ENCODE data around the gene TLR3. TPM values are rescaled to one million over a fixed set of nuclear protein-coding genes. Genes with fewer than 3 reads are reported as not detected.
"Not testable (repeated sequence)": the region's sequence is repeated elsewhere in the genome, so short reads cannot be mapped to it uniquely, and the experiment has no call there.

TLR3 gene
- total RNA-seq, 2 experiments from 2014 or later: 0.28 to 0.47 TPM

- ATAC-seq (ENCODE audit: poor library complexity): no peak
- peaks cover 4% of the 10 kb centered on the region for H3K9me3 Mint-ChIP-seq
- ChIA-PET POLR2A (no interaction called here), CTCF (no interaction called here)
- intact Hi-C loops (cut with DNase I, micrococcal nuclease): no loop called here
- Histone ChIP-seq H3K4me3 (ENCODE audit: low read length) (no peak overlapping the region), H3K9me3 (ENCODE audit: control insufficient read depth in 1 of 2, insufficient read depth in 1 of 2, low read length in 2 of 2) (peaks cover 0 to 5% of the 10 kb centered on the region in 2 experiments), H3K4me1 (ENCODE audit: insufficient read depth, low read length) (no peaks in the 10 kb centered on the region), H3K27ac (ENCODE audit: low read depth in 1 of 2, low read length in 2 of 2) (no peak overlapping the region), H3K36me3 (ENCODE audit: insufficient read depth, low read length) (no peaks in the 10 kb centered on the region), H3K27me3 (ENCODE audit: control insufficient read depth in 1 of 2, insufficient read depth in 2 of 2, low read length in 2 of 2) (peaks cover 4 to 14% of the 10 kb centered on the region in 2 experiments)
- H3K27me3 Mint-ChIP-seq: peaks cover 53% of the 10 kb centered on the region
- no peak overlapping the region for H3K4me3 Mint-ChIP-seq
- no peak for TF ChIP-seq CTCF (IDR thresholded peaks at IDR 0.05)
- no peak overlapping the region for H3K27ac Mint-ChIP-seq
- no peaks in the 10 kb centered on the region for H3K4me1 Mint-ChIP-seq (ENCODE audit: low read depth)
- H3K36me3 Mint-ChIP-seq (ENCODE audit: low read depth): no peaks in the 10 kb centered on the region
- no peak for DNase-seq
These were observed 36.7 kb upstream of the TLR3 start for GRCh38 chr4:186032259-186032658.

- H3K9me3 Mint-ChIP-seq: peaks cover 4% of the 10 kb centered on the region
- DNase-seq: no peak
- H3K4me3 ChIP-seq (ENCODE audit: low read length): no peak overlapping the region
- peaks cover 10 to 14% of the 10 kb centered on the region in 2 experiments for H3K27me3 ChIP-seq (ENCODE audit: control insufficient read depth in 1 of 2, insufficient read depth in 2 of 2, low read length in 2 of 2)
- POLR2A ChIA-PET: no interaction called here
- H3K27ac ChIP-seq (ENCODE audit: low read depth in 1 of 2, low read length in 2 of 2): no peak overlapping the region
- no peaks in the 10 kb centered on the region for H3K4me1 Mint-ChIP-seq (ENCODE audit: low read depth)
- H3K4me1 ChIP-seq (ENCODE audit: insufficient read depth, low read length): no peaks in the 10 kb centered on the region
- no peak for ATAC-seq (ENCODE audit: poor library complexity)
- H3K27ac Mint-ChIP-seq: no peak overlapping the region
- no peaks in the 10 kb centered on the region for H3K36me3 Mint-ChIP-seq (ENCODE audit: low read depth)
- CTCF ChIA-PET: no interaction called here
- intact Hi-C loops (cut with DNase I, micrococcal nuclease): no loop called here
- H3K27me3 Mint-ChIP-seq: peaks cover 60% of the 10 kb centered on the region
- H3K36me3 ChIP-seq (ENCODE audit: insufficient read depth, low read length): no peaks in the 10 kb centered on the region
- peaks cover 0 to 5% of the 10 kb centered on the region in 2 experiments for H3K9me3 ChIP-seq (ENCODE audit: control insufficient read depth in 1 of 2, insufficient read depth in 1 of 2, low read length in 2 of 2)
- no peak overlapping the region for H3K4me3 Mint-ChIP-seq
- TF ChIP-seq CTCF (IDR thresholded peaks at IDR 0.05): no peak
These were observed 35.9 kb upstream of the TLR3 start for GRCh38 chr4:186033027-186033426.

- H3K27ac Mint-ChIP-seq; H3K4me3 Mint-ChIP-seq; H3K4me3 ChIP-seq (ENCODE audit: low read length); H3K4me1 Mint-ChIP-seq (ENCODE audit: low read depth); H3K27ac ChIP-seq (ENCODE audit: low read depth in 1 of 2, low read length in 2 of 2); H3K9me3 Mint-ChIP-seq; H3K36me3 ChIP-seq (ENCODE audit: insufficient read depth, low read length); DNase-seq; H3K36me3 Mint-ChIP-seq (ENCODE audit: low read depth); ATAC-seq (ENCODE audit: poor library complexity); H3K9me3 ChIP-seq (ENCODE audit: control insufficient read depth in 1 of 2, insufficient read depth in 1 of 2, low read length in 2 of 2); POLR2A ChIA-PET; CTCF ChIA-PET; H3K4me1 ChIP-seq (ENCODE audit: insufficient read depth, low read length): not testable (repeated sequence)
- intact Hi-C loops (cut with DNase I, micrococcal nuclease): loop anchor here in 1 of 2 experiments (5.0 kb wide), 1 partner anchor 392 kb away; no protein-coding TSS in a partner anchor
- H3K27me3 Mint-ChIP-seq: peaks cover 52% of the 10 kb centered on the region
- peaks cover 19% of the 10 kb centered on the region in 2 experiments for H3K27me3 ChIP-seq (ENCODE audit: control insufficient read depth in 1 of 2, insufficient read depth in 2 of 2, low read length in 2 of 2)
These were observed 34.3 kb upstream of the TLR3 start for GRCh38 chr4:186034613-186035012.

- H3K4me3 Mint-ChIP-seq: no peak overlapping the region
- H3K36me3 Mint-ChIP-seq (ENCODE audit: low read depth): no peaks in the 10 kb centered on the region
- ChIA-PET CTCF (no interaction called here), POLR2A (no interaction called here)
- Histone ChIP-seq H3K27me3 (ENCODE audit: control insufficient read depth in 1 of 2, insufficient read depth in 2 of 2, low read length in 2 of 2) (peaks cover 8 to 15% of the 10 kb centered on the region in 2 experiments), H3K4me3 (ENCODE audit: low read length) (no peak overlapping the region), H3K9me3 (ENCODE audit: control insufficient read depth in 1 of 2, insufficient read depth in 1 of 2, low read length in 2 of 2) (peaks cover 0 to 5% of the 10 kb centered on the region in 2 experiments), H3K4me1 (ENCODE audit: insufficient read depth, low read length) (no peaks in the 10 kb centered on the region), H3K27ac (ENCODE audit: low read depth in 1 of 2, low read length in 2 of 2) (no peak overlapping the region), H3K36me3 (ENCODE audit: insufficient read depth, low read length) (no peaks in the 10 kb centered on the region)
- no peak for TF ChIP-seq CTCF (IDR thresholded peaks at IDR 0.05)
- no peaks in the 10 kb centered on the region for H3K4me1 Mint-ChIP-seq (ENCODE audit: low read depth)
- no peak overlapping the region for H3K27ac Mint-ChIP-seq
- peaks cover 37% of the 10 kb centered on the region for H3K27me3 Mint-ChIP-seq
- intact Hi-C loops (cut with DNase I, micrococcal nuclease): loop anchor here in 1 of 2 experiments (5.0 kb wide), 1 partner anchor 395 kb away; no protein-coding TSS in a partner anchor
- H3K9me3 Mint-ChIP-seq: peaks cover 4% of the 10 kb centered on the region
- DNase-seq (no peak), ATAC-seq (ENCODE audit: poor library complexity) (no peak)
These were observed 31.9 kb upstream of the TLR3 start for GRCh38 chr4:186036976-186037581.

Data from CD4-positive, alpha-beta T cell (primary cell).